ENCODE measurements around the gene SPOCK1. TPM values are rescaled to one million over a fixed set of nuclear protein-coding genes. Genes with fewer than 3 reads are reported as not detected.

SPOCK1 gene
- total and polyA plus RNA-seq, 4 donors: 0.48 to 4.5 (median 0.69) TPM

DNA sequence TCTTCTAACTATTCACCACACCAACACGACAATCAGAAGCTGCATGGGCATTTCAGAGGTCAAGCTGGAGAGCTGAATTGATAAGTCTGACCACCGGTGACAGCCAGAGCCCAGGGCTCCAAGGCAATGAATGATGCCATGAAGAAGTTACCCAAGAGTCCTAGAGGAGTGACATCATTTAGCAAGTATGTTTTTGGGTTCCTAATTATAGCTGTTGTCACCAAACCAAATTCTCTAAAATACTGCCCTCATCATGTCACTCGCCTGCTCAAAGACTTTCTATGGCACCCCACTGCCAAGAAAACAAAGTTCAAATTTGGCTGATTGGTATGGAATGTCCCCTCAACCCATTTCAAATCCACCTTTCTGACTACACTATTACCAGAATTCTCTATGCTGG lies 235.1 kb downstream of the SPOCK1 start:
- ATAC-seq (ENCODE audit: insufficient read depth, low FRiP score) (no peak), DNase-seq (no peak)
- 84 to 89% methylated on average over 3 of the region's 3 CpGs for WGBS, 2 donors
- Histone ChIP-seq H3K36me3 (ENCODE audit: control insufficient read depth in 4 of 4, insufficient read depth in 4 of 4, low read length in 4 of 4) (no peaks in the 10 kb centered on the region), H3K9ac (ENCODE audit: insufficient read depth in 1 of 2, low read length in 2 of 2) (no peak overlapping the region), H3K27me3 (ENCODE audit: control insufficient read depth in 3 of 3, insufficient read depth in 3 of 3, low read length in 2 of 3) (peaks cover 0 to 6% (median 0%) of the 10 kb centered on the region in 3 donors), H3K4me3 (no peak overlapping the region), H3K4me1 (ENCODE audit: control insufficient read depth in 5 of 5, insufficient read depth in 5 of 5, low read length in 5 of 5) (peaks cover 0 to 7% (median 0%) of the 10 kb centered on the region in 5 donors), H3K27ac (ENCODE audit: low read depth in 1 of 2, low read length in 1 of 2) (no peak overlapping the region), H3K9me3 (ENCODE audit: control insufficient read depth in 4 of 4, insufficient read depth in 3 of 4, low read length in 3 of 4) (no peaks in the 10 kb centered on the region)
- TF ChIP-seq, protein P1, sequence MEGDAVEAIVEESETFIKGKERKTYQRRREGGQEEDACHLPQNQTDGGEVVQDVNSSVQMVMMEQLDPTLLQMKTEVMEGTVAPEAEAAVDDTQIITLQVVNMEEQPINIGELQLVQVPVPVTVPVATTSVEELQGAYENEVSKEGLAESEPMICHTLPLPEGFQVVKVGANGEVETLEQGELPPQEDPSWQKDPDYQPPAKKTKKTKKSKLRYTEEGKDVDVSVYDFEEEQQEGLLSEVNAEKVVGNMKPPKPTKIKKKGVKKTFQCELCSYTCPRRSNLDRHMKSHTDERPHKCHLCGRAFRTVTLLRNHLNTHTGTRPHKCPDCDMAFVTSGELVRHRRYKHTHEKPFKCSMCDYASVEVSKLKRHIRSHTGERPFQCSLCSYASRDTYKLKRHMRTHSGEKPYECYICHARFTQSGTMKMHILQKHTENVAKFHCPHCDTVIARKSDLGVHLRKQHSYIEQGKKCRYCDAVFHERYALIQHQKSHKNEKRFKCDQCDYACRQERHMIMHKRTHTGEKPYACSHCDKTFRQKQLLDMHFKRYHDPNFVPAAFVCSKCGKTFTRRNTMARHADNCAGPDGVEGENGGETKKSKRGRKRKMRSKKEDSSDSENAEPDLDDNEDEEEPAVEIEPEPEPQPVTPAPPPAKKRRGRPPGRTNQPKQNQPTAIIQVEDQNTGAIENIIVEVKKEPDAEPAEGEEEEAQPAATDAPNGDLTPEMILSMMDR (IDR thresholded peaks at IDR 0.05; ENCODE audit: control extremely low read depth, extremely low read depth): no peak

DNA sequence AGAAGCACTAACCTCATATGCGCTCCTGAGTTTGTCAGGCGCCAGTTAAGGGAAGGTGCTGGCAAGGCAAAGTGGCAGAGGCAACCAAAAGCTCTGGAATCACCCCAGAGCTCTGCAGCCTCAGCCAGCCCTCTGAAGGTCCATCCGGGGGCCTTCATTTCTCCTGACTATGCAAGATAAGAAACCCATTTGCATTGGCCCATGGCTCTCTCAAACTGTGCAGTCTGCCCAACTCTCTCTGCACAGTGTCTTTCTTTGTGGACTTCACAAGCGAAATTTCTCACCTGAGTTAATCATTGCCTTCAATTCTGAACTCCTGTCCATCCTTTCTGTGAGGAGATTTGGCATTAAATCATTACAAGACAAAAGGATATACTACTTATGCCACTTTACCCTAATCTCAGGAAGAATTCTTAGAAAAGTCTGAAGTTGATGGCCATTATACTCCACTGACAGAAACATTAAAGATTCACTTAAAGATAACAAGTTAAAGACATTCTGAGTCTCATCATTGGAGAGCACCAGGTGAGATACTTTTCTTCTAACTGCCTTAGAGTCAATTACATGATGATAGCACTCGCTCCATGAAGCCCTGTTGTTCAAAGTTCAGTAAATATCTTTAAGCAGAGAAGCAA lies 235.6 kb downstream of the SPOCK1 start:
- no peak overlapping the region for H3K4me3 ChIP-seq
- H3K9me3 ChIP-seq (ENCODE audit: control insufficient read depth in 4 of 4, insufficient read depth in 3 of 4, low read length in 3 of 4): no peaks in the 10 kb centered on the region
- H3K27me3 ChIP-seq (ENCODE audit: control insufficient read depth in 3 of 3, insufficient read depth in 3 of 3, low read length in 2 of 3): peaks cover 0 to 6% (median 0%) of the 10 kb centered on the region in 3 donors
- TF ChIP-seq, protein P1 (IDR thresholded peaks at IDR 0.05; ENCODE audit: control extremely low read depth, extremely low read depth): no peak
- H3K27ac ChIP-seq (ENCODE audit: low read depth in 1 of 2, low read length in 1 of 2): no peak overlapping the region
- no peak for ATAC-seq (ENCODE audit: insufficient read depth, low FRiP score)
- no peaks in the 10 kb centered on the region for H3K36me3 ChIP-seq (ENCODE audit: control insufficient read depth in 4 of 4, insufficient read depth in 4 of 4, low read length in 4 of 4)
- DNase-seq: no peak
- peaks cover 0 to 7% (median 0%) of the 10 kb centered on the region in 5 donors for H3K4me1 ChIP-seq (ENCODE audit: control insufficient read depth in 5 of 5, insufficient read depth in 5 of 5, low read length in 5 of 5)
- 72 to 75% methylated on average over 5 of the region's 5 CpGs for WGBS, 2 donors
- no peak overlapping the region for H3K9ac ChIP-seq (ENCODE audit: insufficient read depth in 1 of 2, low read length in 2 of 2)

DNA sequence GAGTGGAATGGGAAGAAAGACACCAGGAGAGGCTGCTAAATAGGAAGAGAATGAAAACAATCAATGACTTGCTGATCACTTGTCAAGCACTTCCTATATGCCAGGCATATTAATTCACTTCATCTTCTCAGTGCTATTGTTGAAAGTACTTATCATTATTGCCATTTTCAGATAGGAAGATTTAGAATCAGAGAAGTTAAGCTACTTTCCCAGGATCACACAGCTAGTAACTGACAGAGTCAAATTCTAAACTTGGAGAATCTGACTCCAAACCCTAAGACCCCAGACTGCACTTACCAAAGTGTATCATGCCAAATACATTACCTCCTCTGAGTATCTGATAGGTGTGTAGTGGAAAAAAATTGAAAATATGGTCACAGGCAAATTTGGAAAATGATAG lies 236.3 kb downstream of the SPOCK1 start:
- Histone ChIP-seq H3K4me1 (ENCODE audit: control insufficient read depth in 5 of 5, insufficient read depth in 5 of 5, low read length in 5 of 5) (peaks cover 0 to 7% (median 0%) of the 10 kb centered on the region in 5 donors), H3K9me3 (ENCODE audit: control insufficient read depth in 4 of 4, insufficient read depth in 3 of 4, low read length in 3 of 4) (no peaks in the 10 kb centered on the region), H3K36me3 (ENCODE audit: control insufficient read depth in 4 of 4, insufficient read depth in 4 of 4, low read length in 4 of 4) (no peaks in the 10 kb centered on the region), H3K27ac (ENCODE audit: low read depth in 1 of 2, low read length in 1 of 2) (no peak overlapping the region), H3K9ac (ENCODE audit: insufficient read depth in 1 of 2, low read length in 2 of 2) (no peak overlapping the region), H3K27me3 (ENCODE audit: control insufficient read depth in 3 of 3, insufficient read depth in 3 of 3, low read length in 2 of 3) (peaks cover 0 to 4% (median 0%) of the 10 kb centered on the region in 3 donors), H3K4me3 (no peak overlapping the region)
- DNase-seq (no peak), ATAC-seq (ENCODE audit: insufficient read depth, low FRiP score) (no peak)
- TF ChIP-seq, protein P1 (IDR thresholded peaks at IDR 0.05; ENCODE audit: control extremely low read depth, extremely low read depth): no peak
